Measurements from ENCODE around the gene HSD17B11.
"Not testable (repeated sequence)": the region's sequence is repeated elsewhere in the genome, so short reads cannot be mapped to it uniquely, and the experiment has no call there.

- TF ChIP-seq POLR2A (IDR thresholded peaks at IDR 0.05; ENCODE audit: low read length); GATA1 (IDR thresholded peaks at IDR 0.05; ENCODE audit: low read depth, low read length): not testable (repeated sequence)
These were observed 27.4 kb upstream of the HSD17B11 start for GRCh38 chr4:87418410-87418809.

All from erythroblast (primary cell).